Spleen (tissue), 11 donors: ENCODE measurements around the gene GPR62. TPM values are rescaled to one million over a fixed set of nuclear protein-coding genes. Genes with fewer than 3 reads are reported as not detected.
"Not testable (repeated sequence)": the region's sequence is repeated elsewhere in the genome, so short reads cannot be mapped to it uniquely, and the experiment has no call there.

Experiments
- DNase-seq: peaks from one replicate; pipeline ENCODE4 v3.0.0-alpha.2; 2020
- H3K27ac ChIP-seq, 8 donors: fragments of 200-600 bp; sonication (generic) in 7 of 8; 1 replicate in 4 of 8; 2 replicates in 4 of 8; pipeline versions ENCODE4 v1.5.0 to v1.8.0; 2016 to 2021; ENCODE audit warnings: inconsistent platforms in 4 of 8, mild to moderate bottlenecking in 4 of 8, moderate library complexity in 1 of 8
- H3K27me3 ChIP-seq, 7 donors: fragments of 200-600 bp; sonication (generic) in 6 of 7; replicated peaks in 1 of 7; 1 replicate in 4 of 7; 2 replicates in 3 of 7; pipeline versions ENCODE4 v1.5.0 to v1.8.0; 2016 to 2021; ENCODE audit warnings: inconsistent platforms in 3 of 7, mild to moderate bottlenecking in 1 of 7
- H3K36me3 ChIP-seq, 6 donors: fragments of 200-600 bp; sonication (generic) in 5 of 6; 1 replicate in 4 of 6; 2 replicates in 2 of 6; pipeline versions ENCODE4 v1.5.0 to v1.8.0; 2016 to 2021; ENCODE audit warnings: inconsistent platforms in 2 of 6
- H3K4me1 ChIP-seq, 6 donors: fragments of 200-600 bp; sonication (generic) in 5 of 6; 1 replicate in 3 of 6; 2 replicates in 3 of 6; pipeline versions ENCODE4 v1.5.0 to v1.8.0; 2016 to 2021; ENCODE audit warnings: inconsistent platforms in 3 of 6
- H3K4me3 ChIP-seq, 8 donors: fragments of 200-600 bp; sonication (generic) in 7 of 8; 1 replicate in 4 of 8; 2 replicates in 4 of 8; pipeline versions ENCODE4 v1.5.0 to v1.8.0; 2016 to 2021; ENCODE audit warnings: inconsistent platforms in 4 of 8, mild to moderate bottlenecking in 4 of 8, moderate library complexity in 2 of 8
- H3K9me3 ChIP-seq, 8 donors: fragments of 200-600 bp; sonication (generic) in 7 of 8; 1 replicate in 4 of 8; 2 replicates in 4 of 8; pipeline versions ENCODE4 v1.5.0 to v1.8.0; 2016 to 2021; ENCODE audit warnings: inconsistent platforms in 4 of 8
- POLR2A ChIP-seq, 3 donors: fragments of 450-650 bp; IDR thresholded peaks; one replicate each; pipeline ENCODE4 v1.5.1; 2017; ENCODE audit warnings: antibody characterized with exemption in 3 of 3, mild to moderate bottlenecking in 1 of 3
- POLR2AphosphoS5 ChIP-seq, 3 donors: sonication (generic); formaldehyde crosslinking; IDR thresholded peaks; one replicate each; pipeline ENCODE4 v1.5.1; 2017; ENCODE audit warnings: antibody characterized with exemption in 3 of 3
- WGBS, 5 donors: extraction: QIAGEN DNeasy Blood & Tissue Kit in 3 of 5; methylation state at CpG; one replicate each; pipeline versions ENCODE4 v1.1.5 to v1.1.7; 2013 to 2018; 5-methylcytosine and 5-hydroxymethylcytosine counted together
- intact Hi-C: fragments of 100-400 bp; cut with DNase I; formaldehyde crosslinking; loops from one replicate; pipeline ENCODE4 v1.15.0; 2023; ENCODE audit warnings: low total_unique reads
- polyA plus RNA-seq, 3 donors: library from polyadenylated mRNA; stranded (reverse); fragments of 200-250 nt; gene quantifications; one replicate each; pipeline ENCODE4 v1.2.1, GENCODE V29; 2013
- total RNA-seq, 7 donors: library from RNA; depleted of rRNA in 3 of 7; stranded (reverse); fragments of >200 nt in 3 of 7; fragmentation: NEBNext Ultra II Directional in 4 of 7; extraction: Animal tissue kit (Norgen Biotek cat#: 25700) in 4 of 7; gene quantifications; one replicate each; pipeline versions ENCODE4 v1.1.0 to v1.2.1, GENCODE V29; 2016 to 2021
- TF ChIP-seq, protein P1 (sequence below), 11 experiments: fragments of 200-600 bp in 7 of 11; fragments of 450-650 bp in 4 of 11; sonication (generic) in 4 of 11; IDR thresholded peaks in 8 of 11; conservative IDR thresholded peaks in 3 of 11; 1 replicate in 7 of 11; 2 replicates in 4 of 11; pipeline versions ENCODE4 v1.4.0 to v1.8.0; 2016 to 2021; ENCODE audit warnings: antibody characterized with exemption in 11 of 11, inconsistent platforms in 4 of 11, mild to moderate bottlenecking in 1 of 11
- donor health status: healthy with polysubstance abuse.
- donor health status: DM: no; HTN: no; CAD: no; lungs with moderate emphysema.
- donor health status: DM: no; HTN: no; CAD: no.
- donor health status: Bipolar disorder and iron deficiency.
- donor health status: healthy.
- donor health status: DM: no; HTN: no; CAD: no.
- donor health status: DM: yes; HTN: yes; CAD: no.

GPR62 gene
- total and polyA plus RNA-seq, 10 donors, result 0.04 to 0.39 (median 0.05) TPM; not detected in 6

DNA sequence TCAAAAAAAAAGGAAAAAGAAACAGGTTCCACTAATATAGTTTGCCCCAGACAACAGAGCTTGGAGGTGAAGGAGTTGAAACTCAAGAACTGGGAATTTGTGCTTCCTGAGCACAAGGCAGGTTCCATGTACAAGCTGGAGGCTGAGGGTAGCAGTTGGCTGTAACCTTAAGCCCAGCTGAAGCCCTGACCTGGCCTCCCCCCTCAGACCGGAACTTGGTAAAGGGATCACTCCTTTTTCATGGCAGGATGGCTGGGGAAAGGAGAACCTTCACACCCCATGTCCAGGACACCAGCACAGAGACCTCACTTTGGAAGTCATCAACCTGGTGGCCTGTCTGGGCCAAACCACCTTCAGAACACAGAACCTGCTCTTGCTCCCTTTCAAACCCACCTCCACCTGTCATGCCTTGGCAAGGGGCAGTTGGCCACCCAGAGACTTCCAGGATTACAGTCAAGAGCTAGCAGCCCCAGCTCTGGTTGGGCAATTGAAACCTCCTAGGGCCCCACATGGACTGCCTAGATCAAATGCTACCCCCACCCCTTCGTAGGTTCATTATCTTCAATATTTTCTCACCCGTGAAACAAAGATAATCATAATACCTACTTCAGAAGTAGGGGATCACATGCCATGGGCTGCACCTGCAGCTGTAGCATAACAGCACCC lies 37.0 kb downstream of the GPR62 start:
- intact Hi-C loops, result loop anchor here (10.0 kb wide), 1 partner anchor 47 kb away; the partner anchor contains the start of genes PARP3 and RRP9
- 83 to 93% (median 90%) methylated on average over 3 of the region's 3 CpGs for WGBS, 5 donors
- no peak overlapping the region for H3K27ac ChIP-seq

DNA sequence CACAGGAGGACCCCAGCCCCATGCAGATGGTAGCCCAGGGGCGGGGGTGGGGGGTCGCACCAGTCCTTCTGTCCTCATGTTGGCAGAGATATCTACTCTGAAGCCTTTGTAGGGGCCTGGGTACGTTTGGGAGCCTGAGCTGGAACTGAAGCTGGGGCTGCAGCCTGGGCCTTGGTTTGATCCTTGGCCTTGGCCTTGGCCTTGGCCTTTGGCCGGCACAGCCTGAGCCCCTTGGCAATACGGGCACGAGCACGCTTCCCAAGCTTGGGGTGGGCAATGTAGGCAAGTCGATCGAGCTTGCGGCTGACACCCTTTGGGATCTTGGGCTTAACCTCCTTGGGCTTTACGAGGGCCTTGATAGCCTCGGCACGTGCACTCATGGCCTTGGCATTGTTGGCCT lies 38.5 kb downstream of the GPR62 start:
- not testable (repeated sequence) for H3K4me3 ChIP-seq, DNase-seq, H3K9me3 ChIP-seq, H3K27ac ChIP-seq, H3K27me3 ChIP-seq
- peaks cover 16 to 51% (median 33%) of the 10 kb centered on the region in 6 donors for H3K4me1 ChIP-seq
- H3K36me3 ChIP-seq, result peaks cover 4 to 52% (median 35%) of the 10 kb centered on the region in 6 donors
- intact Hi-C loops, result loop anchor here (10.0 kb wide), 1 partner anchor 49 kb away; the partner anchor contains the start of genes PARP3 and RRP9
- 73 to 85% (median 80%) methylated on average over 5 to 10 of the region's 13 CpGs for WGBS, 5 donors

More for the DNA sequence above, 37.0 kb downstream of the GPR62 start:
- Histone ChIP-seq H3K4me1 (peaks cover 16 to 51% (median 33%) of the 10 kb centered on the region in 6 donors), H3K9me3 (no peaks in the 10 kb centered on the region), H3K27me3 (no peaks in the 10 kb centered on the region), H3K4me3 (no peak overlapping the region), H3K36me3 (peaks cover 4 to 52% (median 35%) of the 10 kb centered on the region in 6 donors)
- DNase-seq, result no peak
- TF ChIP-seq POLR2AphosphoS5 (IDR thresholded peaks at IDR 0.05) (no peak), POLR2A (IDR thresholded peaks at IDR 0.05) (no peak)

DNA sequence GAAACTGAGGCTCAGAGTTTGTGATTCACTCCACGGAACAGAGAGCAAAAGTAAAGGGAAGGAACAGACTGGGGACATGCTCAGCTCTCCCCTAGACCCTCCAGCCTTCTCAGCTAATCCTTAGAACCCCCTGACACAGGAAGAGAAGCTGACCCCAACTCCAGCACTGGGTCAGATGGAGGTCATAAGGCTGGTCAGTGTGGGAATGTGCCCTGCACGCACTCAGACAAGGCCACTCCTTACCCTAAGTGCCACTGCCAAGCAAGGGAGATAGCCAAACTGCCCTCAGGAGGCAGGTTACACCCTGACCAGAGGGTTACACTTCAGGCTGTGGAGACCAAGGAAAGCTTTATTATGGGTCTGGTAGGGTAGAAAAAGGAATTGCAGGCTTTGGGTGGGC lies 39.3 kb downstream of the GPR62 start:
- H3K4me1 ChIP-seq, result peaks cover 16 to 51% (median 33%) of the 10 kb centered on the region in 6 donors
- H3K27ac ChIP-seq, result peak overlapping the region in 5 of 8 donors; percentile 80 to 93 (median 91)
- no peaks in the 10 kb centered on the region for H3K27me3 ChIP-seq
- H3K36me3 ChIP-seq, result peaks cover 4 to 52% (median 35%) of the 10 kb centered on the region in 6 donors
- 58 to 88% (median 78%) methylated on average over 2 of the region's 2 CpGs for WGBS, 5 donors
- no peak for DNase-seq
- TF ChIP-seq POLR2A (IDR thresholded peaks at IDR 0.05) (no peak), POLR2AphosphoS5 (IDR thresholded peaks at IDR 0.05) (no peak)
- TF ChIP-seq, protein P1, sequence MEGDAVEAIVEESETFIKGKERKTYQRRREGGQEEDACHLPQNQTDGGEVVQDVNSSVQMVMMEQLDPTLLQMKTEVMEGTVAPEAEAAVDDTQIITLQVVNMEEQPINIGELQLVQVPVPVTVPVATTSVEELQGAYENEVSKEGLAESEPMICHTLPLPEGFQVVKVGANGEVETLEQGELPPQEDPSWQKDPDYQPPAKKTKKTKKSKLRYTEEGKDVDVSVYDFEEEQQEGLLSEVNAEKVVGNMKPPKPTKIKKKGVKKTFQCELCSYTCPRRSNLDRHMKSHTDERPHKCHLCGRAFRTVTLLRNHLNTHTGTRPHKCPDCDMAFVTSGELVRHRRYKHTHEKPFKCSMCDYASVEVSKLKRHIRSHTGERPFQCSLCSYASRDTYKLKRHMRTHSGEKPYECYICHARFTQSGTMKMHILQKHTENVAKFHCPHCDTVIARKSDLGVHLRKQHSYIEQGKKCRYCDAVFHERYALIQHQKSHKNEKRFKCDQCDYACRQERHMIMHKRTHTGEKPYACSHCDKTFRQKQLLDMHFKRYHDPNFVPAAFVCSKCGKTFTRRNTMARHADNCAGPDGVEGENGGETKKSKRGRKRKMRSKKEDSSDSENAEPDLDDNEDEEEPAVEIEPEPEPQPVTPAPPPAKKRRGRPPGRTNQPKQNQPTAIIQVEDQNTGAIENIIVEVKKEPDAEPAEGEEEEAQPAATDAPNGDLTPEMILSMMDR (IDR thresholded peaks at IDR 0.05 in 8 of 11, conservative IDR thresholded peaks at IDR 0.05 in 3 of 11), result no peak
- peak overlapping the region in 7 of 8 donors; percentile 56 to 84 (median 75) for H3K4me3 ChIP-seq
- H3K9me3 ChIP-seq, result no peaks in the 10 kb centered on the region
- intact Hi-C loops, result loop anchor here (10.0 kb wide), 1 partner anchor 50 kb away; the partner anchor contains the start of genes PARP3 and RRP9

DNA sequence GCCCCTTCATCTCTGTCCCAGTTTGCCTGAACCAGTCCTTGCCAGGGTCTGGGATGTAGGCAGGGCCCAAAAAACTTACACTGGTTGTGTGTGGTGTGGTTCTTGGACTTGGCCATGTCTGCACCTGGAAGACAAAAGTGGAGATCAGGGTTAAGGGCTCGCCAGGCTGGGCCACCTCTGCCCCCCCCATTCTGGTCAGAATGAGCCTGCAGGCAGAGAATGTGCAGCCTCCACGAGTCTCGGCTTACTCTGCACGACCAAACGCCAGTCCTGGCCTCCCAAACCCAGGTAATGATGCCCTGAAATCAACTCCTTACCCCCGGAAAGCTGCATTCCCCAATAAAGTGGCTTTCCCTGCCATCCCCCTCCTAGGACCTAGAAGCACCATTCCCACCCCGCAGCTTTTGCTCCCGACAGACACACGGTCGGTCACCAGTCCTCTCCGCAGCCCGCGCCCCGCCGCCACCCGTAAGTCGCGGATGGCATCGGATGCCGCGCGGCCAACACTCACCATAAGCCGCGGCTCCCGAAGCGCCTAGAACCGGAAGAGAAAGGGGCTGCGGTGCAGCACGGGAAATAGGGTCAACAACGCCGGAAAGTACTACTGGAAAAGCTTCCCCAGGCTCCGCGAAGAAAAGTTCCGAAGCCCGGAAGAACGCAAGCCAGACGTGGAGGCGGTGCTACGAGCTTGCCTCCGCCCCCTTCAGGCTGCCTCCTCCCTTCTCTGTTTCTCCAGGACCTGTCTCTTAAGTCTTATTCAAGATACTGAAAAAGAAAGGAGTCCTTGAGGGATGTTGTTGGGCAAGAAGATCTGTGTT lies 40.4 kb downstream of the GPR62 start, which contains the start of gene RPL29:
TSS of gene RPL29 (minus strand) at position 550 of the 818 bp plus-strand sequence. CDS start at position 116, 434 bp downstream.
- TF ChIP-seq POLR2AphosphoS5 (IDR thresholded peaks at IDR 0.05) (peak; percentile 95 to 97 (median 95)), POLR2A (IDR thresholded peaks at IDR 0.05) (peak; percentile 24 to 58 (median 32))
- TF ChIP-seq, protein P1 (IDR thresholded peaks at IDR 0.05 in 8 of 11, conservative IDR thresholded peaks at IDR 0.05 in 3 of 11), result peak in 10 of 11 experiments; percentile 13 to 62 (median 49)
- Histone ChIP-seq H3K9me3 (no peaks in the 10 kb centered on the region), H3K4me1 (peaks cover 16 to 51% (median 33%) of the 10 kb centered on the region in 6 donors), H3K27ac (peak within 1 kb of the TSS; percentile 79 to 93 (median 88)), H3K27me3 (no peaks in the 10 kb centered on the region), H3K4me3 (peak within 1 kb of the TSS; percentile 55 to 84 (median 68)), H3K36me3 (peaks cover 4 to 46% (median 35%) of the 10 kb centered on the region in 6 donors)
- WGBS, 5 donors, result 0 to 1% (median 0%) methylated on average over 40 of the region's 40 CpGs
- DNase-seq, result peak; percentile 94
- intact Hi-C loops, result loop anchor here (10.0 kb wide), 1 partner anchor 51 kb away; the partner anchor contains the start of genes PARP3 and RRP9
